Prostate gland (tissue), 2 donors: ENCODE measurements around the gene KTN1. TPM values are rescaled to one million over a fixed set of nuclear protein-coding genes. Genes with fewer than 3 reads are reported as not detected.

Source experiments
- DNase-seq: peaks from one replicate; pipeline ENCODE4 v3.0.0-alpha.2; 2019; ENCODE audit warnings: low spot score
- H3K27ac ChIP-seq, 2 donors: fragments of 200-600 bp; sonication (generic); 2 replicates each; pipeline ENCODE4 v1.5.1; 2017 to 2019
- H3K27me3 ChIP-seq: fragments of 200-600 bp; sonication (generic); replicated peaks from 2 replicates; pipeline ENCODE4 v1.5.1; 2019; ENCODE audit not compliant: insufficient read depth
- H3K36me3 ChIP-seq, 2 donors: fragments of 200-600 bp; sonication (generic); 1 replicate in 1 of 2; 2 replicates in 1 of 2; pipeline versions ENCODE4 v1.5.1 to v1.8.1; 2017 to 2019
- H3K4me1 ChIP-seq: fragments of 200-600 bp; sonication (generic); replicated peaks from 2 replicates; pipeline ENCODE4 v1.5.1; 2019
- H3K4me3 ChIP-seq, 2 donors: fragments of 200-600 bp; sonication (generic); 2 replicates each; pipeline ENCODE4 v1.5.1; 2017 to 2019
- H3K9me3 ChIP-seq: fragments of 200-600 bp; sonication (generic); 2 replicates; pipeline ENCODE4 v1.5.1; 2017
- POLR2A ChIP-seq: fragments of 450-650 bp; IDR thresholded peaks from one replicate; pipeline ENCODE4 v1.6.1; 2016; ENCODE audit warnings: antibody characterized with exemption, mild to moderate bottlenecking
- POLR2AphosphoS5 ChIP-seq: sonication (generic); formaldehyde crosslinking; IDR thresholded peaks from one replicate; pipeline ENCODE4 v1.6.1; 2017; ENCODE audit warnings: antibody characterized with exemption
- WGBS: methylation state at CpG from one replicate; pipeline ENCODE4 v1.1.5; 2018; 5-methylcytosine and 5-hydroxymethylcytosine counted together
- intact Hi-C: fragments of 100-400 bp; cut with DNase I; formaldehyde crosslinking; loops from one replicate; pipeline ENCODE4 v1.14.2; 2022
- total RNA-seq, 2 donors: library from RNA; depleted of rRNA; stranded (reverse); fragments of >200 nt; gene quantifications; one replicate each; pipeline ENCODE4 v1.1.0, GENCODE V29; 2016
- TF ChIP-seq, protein P1 (sequence below), 4 experiments: fragments of 200-600 bp in 2 of 4; fragments of 450-650 bp in 2 of 4; sonication (generic) in 2 of 4; IDR thresholded peaks; 1 replicate in 3 of 4; 2 replicates in 1 of 4; pipeline ENCODE4 v1.5.1; 2016 to 2019; ENCODE audit warnings: antibody characterized with exemption in 4 of 4, mild to moderate bottlenecking in 2 of 4, moderate library complexity in 2 of 4

KTN1 gene
- total RNA-seq, 2 donors from 2014 or later = 84.2 to 162 TPM

DNA sequence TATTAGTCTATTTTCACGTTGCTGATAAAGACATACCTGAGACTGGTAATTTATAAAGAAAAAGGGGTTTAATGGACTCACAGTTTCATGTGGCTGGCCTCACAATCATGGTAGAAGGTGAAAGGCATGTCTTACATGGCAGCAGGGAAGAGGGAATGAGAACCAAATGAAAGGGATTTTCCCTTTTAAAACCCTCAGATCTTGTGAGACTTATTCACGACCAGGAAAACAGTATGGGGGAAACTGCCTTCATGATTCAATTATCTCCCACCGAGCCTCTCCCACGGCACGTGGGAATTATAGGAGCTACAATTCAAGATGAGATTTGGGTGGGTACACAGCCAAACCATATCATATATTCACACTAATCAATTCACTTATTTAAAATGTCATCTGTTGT, 41.4 kb downstream of the KTN1 start:
- H3K4me1 ChIP-seq = no peaks in the 10 kb centered on the region
- H3K27ac ChIP-seq = no peak overlapping the region
- no peaks in the 10 kb centered on the region for H3K9me3 ChIP-seq
- H3K27me3 ChIP-seq = no peaks in the 10 kb centered on the region
- intact Hi-C loops = no loop called here
- 98% methylated on average over 5 of the region's 5 CpGs for WGBS
- H3K4me3 ChIP-seq = no peak overlapping the region
- DNase-seq = no peak
- H3K36me3 ChIP-seq = no peaks in the 10 kb centered on the region
- TF ChIP-seq POLR2A (no peak), POLR2AphosphoS5 (no peak)
- TF ChIP-seq, protein P1, sequence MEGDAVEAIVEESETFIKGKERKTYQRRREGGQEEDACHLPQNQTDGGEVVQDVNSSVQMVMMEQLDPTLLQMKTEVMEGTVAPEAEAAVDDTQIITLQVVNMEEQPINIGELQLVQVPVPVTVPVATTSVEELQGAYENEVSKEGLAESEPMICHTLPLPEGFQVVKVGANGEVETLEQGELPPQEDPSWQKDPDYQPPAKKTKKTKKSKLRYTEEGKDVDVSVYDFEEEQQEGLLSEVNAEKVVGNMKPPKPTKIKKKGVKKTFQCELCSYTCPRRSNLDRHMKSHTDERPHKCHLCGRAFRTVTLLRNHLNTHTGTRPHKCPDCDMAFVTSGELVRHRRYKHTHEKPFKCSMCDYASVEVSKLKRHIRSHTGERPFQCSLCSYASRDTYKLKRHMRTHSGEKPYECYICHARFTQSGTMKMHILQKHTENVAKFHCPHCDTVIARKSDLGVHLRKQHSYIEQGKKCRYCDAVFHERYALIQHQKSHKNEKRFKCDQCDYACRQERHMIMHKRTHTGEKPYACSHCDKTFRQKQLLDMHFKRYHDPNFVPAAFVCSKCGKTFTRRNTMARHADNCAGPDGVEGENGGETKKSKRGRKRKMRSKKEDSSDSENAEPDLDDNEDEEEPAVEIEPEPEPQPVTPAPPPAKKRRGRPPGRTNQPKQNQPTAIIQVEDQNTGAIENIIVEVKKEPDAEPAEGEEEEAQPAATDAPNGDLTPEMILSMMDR (IDR thresholded peaks at IDR 0.05) = no peak

DNA sequence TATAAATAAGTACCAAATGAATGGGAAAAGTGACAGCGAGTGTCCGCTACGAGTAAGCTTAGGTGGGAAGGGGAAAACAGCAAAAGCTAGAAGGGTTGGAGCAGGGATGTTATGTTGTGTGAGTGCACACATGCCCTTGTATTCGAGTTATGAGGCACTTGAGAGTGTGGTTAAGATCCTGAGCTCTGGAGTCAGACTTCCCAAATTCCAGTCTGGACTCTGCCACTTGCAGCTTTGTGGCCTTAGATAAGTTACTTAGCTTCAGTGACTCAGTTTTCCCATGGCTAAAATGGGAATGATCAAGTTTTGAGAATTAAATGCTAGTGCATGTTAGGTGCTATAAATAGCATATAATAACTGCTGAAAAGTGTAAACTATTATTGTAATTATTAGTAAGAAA, 44.9 kb downstream of the KTN1 start:
- WGBS = 87% methylated on average over 4 of the region's 4 CpGs
- H3K36me3 ChIP-seq = no peaks in the 10 kb centered on the region
- no peak for TF ChIP-seq POLR2A
- TF ChIP-seq POLR2AphosphoS5 = no peak
- TF ChIP-seq, protein P1 (IDR thresholded peaks at IDR 0.05) = no peak
- no peaks in the 10 kb centered on the region for H3K4me1 ChIP-seq
- no peak overlapping the region for H3K27ac ChIP-seq
- no peak for DNase-seq
- intact Hi-C loops = no loop called here
- no peaks in the 10 kb centered on the region for H3K27me3 ChIP-seq
- no peak overlapping the region for H3K4me3 ChIP-seq
- H3K9me3 ChIP-seq = no peaks in the 10 kb centered on the region

DNA sequence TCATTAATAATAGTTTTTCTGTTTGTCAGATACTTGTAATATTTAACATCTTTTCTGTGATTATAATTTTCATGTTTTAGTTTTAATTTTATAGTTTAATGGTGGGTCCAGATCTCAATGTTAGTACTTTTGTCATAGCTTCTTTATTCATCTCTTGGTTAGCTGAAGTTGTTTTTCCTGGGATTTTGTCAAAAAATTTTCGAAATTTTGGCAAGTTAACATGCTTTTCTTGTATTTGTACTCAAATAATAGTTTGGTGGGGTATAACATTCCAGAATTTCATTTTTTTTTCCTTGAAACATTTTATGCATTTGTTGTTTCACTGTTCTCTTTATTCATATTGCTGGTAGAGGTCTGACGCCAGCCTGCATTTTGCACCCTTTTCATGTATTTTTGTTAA, 45.5 kb downstream of the KTN1 start:
- Histone ChIP-seq H3K36me3 (no peaks in the 10 kb centered on the region), H3K9me3 (no peaks in the 10 kb centered on the region), H3K4me3 (no peak overlapping the region), H3K27me3 (no peaks in the 10 kb centered on the region), H3K27ac (no peak overlapping the region), H3K4me1 (no peaks in the 10 kb centered on the region)
- WGBS = 75% methylated on average over 2 of the region's 2 CpGs
- intact Hi-C loops = no loop called here
- no peak for DNase-seq
- TF ChIP-seq POLR2A (no peak), POLR2AphosphoS5 (no peak)
- TF ChIP-seq, protein P1 (IDR thresholded peaks at IDR 0.05) = no peak

DNA sequence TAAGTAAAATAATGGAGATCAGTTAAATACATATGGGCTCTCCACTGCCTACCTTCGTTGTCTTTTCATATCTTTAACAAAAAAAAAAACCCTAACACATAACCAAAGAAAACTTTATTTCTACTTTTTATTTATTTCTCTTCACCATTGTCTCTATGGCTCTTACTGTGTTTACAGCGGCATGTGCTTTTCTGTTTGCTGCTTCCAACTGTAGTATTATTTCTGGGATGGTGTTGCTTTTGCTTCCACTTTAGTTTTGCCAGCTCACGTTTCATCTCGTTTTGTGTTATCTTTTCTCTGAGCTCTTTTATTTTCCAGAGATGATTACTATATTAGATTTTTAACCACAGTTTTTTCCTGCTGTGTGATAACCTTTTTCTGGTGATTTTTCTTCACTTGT, 46.1 kb downstream of the KTN1 start:
- intact Hi-C loops = no loop called here
- TF ChIP-seq POLR2AphosphoS5 (no peak), POLR2A (no peak)
- TF ChIP-seq, protein P1 (IDR thresholded peaks at IDR 0.05) = no peak

DNA sequence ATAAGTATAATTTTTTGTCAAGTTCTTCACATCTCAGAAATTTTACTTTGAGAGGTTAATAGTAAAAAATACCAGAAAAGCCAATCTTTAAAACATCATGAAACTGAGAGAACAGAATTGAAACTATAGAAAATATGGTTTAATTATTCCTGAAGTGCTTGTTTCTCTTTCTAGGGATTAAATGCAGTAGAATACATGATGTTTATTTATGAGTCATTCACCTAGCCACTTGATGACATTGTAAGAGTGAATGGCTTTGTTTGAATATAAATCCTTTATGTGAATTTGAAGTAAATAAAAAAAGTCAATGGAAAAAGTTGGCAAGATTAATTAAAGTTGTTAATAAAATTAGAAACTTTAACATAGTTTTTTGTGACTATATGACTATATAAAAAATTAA, 48.4 kb downstream of the KTN1 start:
- Histone ChIP-seq H3K9me3 (no peaks in the 10 kb centered on the region), H3K27ac (no peak overlapping the region), H3K4me3 (no peak overlapping the region), H3K36me3 (no peaks in the 10 kb centered on the region), H3K27me3 (no peaks in the 10 kb centered on the region), H3K4me1 (no peaks in the 10 kb centered on the region)
- DNase-seq = no peak
- no peak for TF ChIP-seq POLR2AphosphoS5
- TF ChIP-seq, protein P1 (IDR thresholded peaks at IDR 0.05) = no peak
- TF ChIP-seq POLR2A = no peak
- intact Hi-C loops = no loop called here

More for the DNA sequence above, 46.1 kb downstream of the KTN1 start:
- Histone ChIP-seq H3K27me3 (no peaks in the 10 kb centered on the region), H3K36me3 (no peaks in the 10 kb centered on the region), H3K27ac (no peak overlapping the region), H3K9me3 (no peaks in the 10 kb centered on the region), H3K4me1 (no peaks in the 10 kb centered on the region), H3K4me3 (no peak overlapping the region)
- no peak for DNase-seq
- 66% methylated on average over 4 of the region's 4 CpGs for WGBS
